ENCODE data around the gene LRRFIP2. TPM values are rescaled to one million over a fixed set of nuclear protein-coding genes. Genes with fewer than 3 reads are reported as not detected.
A peak's percentile ranks its signal among the peaks of the same experiment; 100 is the strongest.

LRRFIP2 gene
- total and polyA plus RNA-seq, 2 of the 8 experiments (the other 6 are each of a cell fraction or from before 2014, with no cell fraction given), result 8.8 to 25.6 TPM

- Histone ChIP-seq H3K56ac (replicated peaks; ENCODE audit: insufficient read length, low read depth, low read length) (no peak overlapping the region), H4K5ac (ENCODE audit: insufficient read length, low read depth, low read length) (no peak overlapping the region), H4K8ac (ENCODE audit: extremely low read depth, insufficient read depth, low read length) (no peak overlapping the region), H2AK5ac (ENCODE audit: low read depth, low read length) (no peak overlapping the region), H2BK5ac (ENCODE audit: low read depth, low read length) (no peak overlapping the region), H3K4me1 (replicated peaks in 1 of 4; ENCODE audit: control insufficient read depth in 3 of 4, insufficient read depth in 4 of 4, low read length in 3 of 4) (no peaks in the 10 kb centered on the region), H2BK15ac (ENCODE audit: low read length) (no peak overlapping the region), H3K18ac (ENCODE audit: extremely low read depth, low read length) (no peak overlapping the region), H2AFZ (ENCODE audit: low read length) (no peak overlapping the region), H3K4me3 (ENCODE audit: extremely low read depth in 1 of 4, insufficient read depth in 2 of 4, low read depth in 3 of 4, low read length in 4 of 4) (no peak overlapping the region), H2BK120ac (replicated peaks; ENCODE audit: low read depth, low read length) (no peak overlapping the region), H3K23ac (ENCODE audit: insufficient read length) (no peak overlapping the region), H3K9ac (replicated peaks in 1 of 4; ENCODE audit: extremely low read depth in 1 of 4, low read depth in 3 of 4, low read length in 3 of 4) (no peak overlapping the region), H3K23me2 (ENCODE audit: low read depth, low read length) (no peaks in the 10 kb centered on the region), H3K27me3 (replicated peaks in 1 of 4; ENCODE audit: control insufficient read depth in 3 of 4, extremely low read depth in 1 of 4, insufficient read depth in 3 of 4, low read length in 3 of 4) (no peaks in the 10 kb centered on the region), H3K4me2 (ENCODE audit: insufficient read depth in 1 of 2, low read depth in 2 of 2, low read length in 2 of 2) (no peak overlapping the region), H3K9me3 (ENCODE audit: insufficient read depth in 2 of 2, low read depth in 1 of 2, low read length in 1 of 2) (no peaks in the 10 kb centered on the region), H4K91ac (replicated peaks; ENCODE audit: insufficient read length, low read length) (no peak overlapping the region), H4K20me1 (replicated peaks in 1 of 2; ENCODE audit: control insufficient read depth in 1 of 2, insufficient read depth in 2 of 2, low read length in 2 of 2) (no peaks in the 10 kb centered on the region), H3K36me3 (ENCODE audit: control insufficient read depth in 2 of 4, insufficient read depth in 4 of 4, low read length in 3 of 4) (peaks cover 24 to 93% (median 58%) of the 10 kb centered on the region in 4 experiments), H3K79me2 (ENCODE audit: control insufficient read depth in 1 of 2, insufficient read depth in 2 of 2, low read length in 2 of 2) (no peaks in the 10 kb centered on the region), H3K4ac (replicated peaks; ENCODE audit: insufficient read length, low read depth, low read length) (no peak overlapping the region), H2BK20ac (ENCODE audit: low read length) (no peak overlapping the region), H3K79me1 (ENCODE audit: low read depth, low read length) (no peaks in the 10 kb centered on the region; the same call in 1 of the 2 replicates), H3K14ac (ENCODE audit: insufficient read length) (no peak overlapping the region), H2BK12ac (ENCODE audit: low read depth, low read length) (no peak overlapping the region), H3K27ac (ENCODE audit: low read depth, low read length) (no peak overlapping the region)
- 91% methylated on average over 3 of the region's 3 CpGs; no CpG with 5 or more reads in 1 of the 2 experiments for WGBS, 2 experiments (ENCODE audit: extremely low coverage in 1 of 2, insufficient coverage in 1 of 2, insufficient read length in 1 of 2, insufficient replicate concordance in 2 of 2, low coverage in 1 of 2, low lambda C conversion rate in 2 of 2, missing lambda C conversion rate in 1 of 2)
- ChIA-PET POLR2A (ENCODE audit: partially characterized antibody) (interaction anchor here (0.6 to 1.3 kb wide), 2 partner anchors 19 to 32 kb away, joined by 3 to 4 read pairs; partner anchors contain the start of genes EPM2AIP1 and MLH1), CTCF (ENCODE audit: partially characterized antibody) (interaction anchor here (0.7 to 1.5 kb wide), 8 partner anchors 9 to 233 kb away, joined by 3 to 5 read pairs (median 4); no protein-coding TSS in a partner anchor)
- DNase-seq (ENCODE audit: low read depth in 1 of 2, low spot score in 2 of 2) (no peak), FAIRE-seq (no peak)
- TF ChIP-seq CEBPB (IDR thresholded peaks at IDR 0.05; ENCODE audit: low read depth, low read length) (peak; percentile 94), CHD2 (IDR thresholded peaks at IDR 0.05; ENCODE audit: low read length) (no peak), ASH2L (IDR thresholded peaks at IDR 0.05; ENCODE audit: low read length) (no peak), CTCF (IDR thresholded peaks at IDR 0.05; ENCODE audit: control extremely low read depth in 1 of 3, insufficient read depth in 1 of 3, low read depth in 1 of 3, low read length in 3 of 3) (no peak), E2F6 (IDR thresholded peaks at IDR 0.05) (no peak)
These were observed 149.5 kb downstream of the LRRFIP2 start for GRCh38 chr3:37024820-37025405.
